ENCODE measurements around the gene ZNF394. TPM values are rescaled to one million over a fixed set of nuclear protein-coding genes. Genes with fewer than 3 reads are reported as not detected.
A peak's percentile ranks its signal among the peaks of the same experiment; 100 is the strongest.

Gene ZNF394
- total and polyA plus RNA-seq, 8 donors = 14.9 to 28.9 (median 17.5) TPM

- H3K27ac ChIP-seq = no peak overlapping the region
- intact Hi-C loops (cut with DNase I) = no loop called here
- no peaks in the 10 kb centered on the region for H3K27me3 ChIP-seq
- ATAC-seq (no peak), DNase-seq (peak in 1 of 4 donors; percentile 41)
- peaks cover 0 to 94% of the 10 kb centered on the region in 2 donors for H3K36me3 ChIP-seq
- H3K4me1 ChIP-seq = peaks cover 0 to 39% of the 10 kb centered on the region in 2 donors
- H3K4me3 ChIP-seq = no peak overlapping the region
- peak in 1 of 2 donors; percentile 32 for TF ChIP-seq CTCF (IDR thresholded peaks at IDR 0.05)
- H3K9me3 ChIP-seq = no peaks in the 10 kb centered on the region
These were observed 41.0 kb downstream of the ZNF394 start for GRCh38 chr7:99459087-99459486.

- peak in 1 of 4 donors; percentile 61 for DNase-seq
- no peaks in the 10 kb centered on the region for H3K27me3 ChIP-seq
- no peak overlapping the region for H3K4me3 ChIP-seq
- no peaks in the 10 kb centered on the region for H3K9me3 ChIP-seq
- no peak overlapping the region for H3K27ac ChIP-seq
- intact Hi-C loops (cut with DNase I) = no loop called here
- peaks cover 0 to 27% of the 10 kb centered on the region in 2 donors for H3K4me1 ChIP-seq
- no peak for TF ChIP-seq CTCF (IDR thresholded peaks at IDR 0.05)
- H3K36me3 ChIP-seq = peaks cover 0 to 96% of the 10 kb centered on the region in 2 donors
- no peak for ATAC-seq
These were observed 42.2 kb downstream of the ZNF394 start for GRCh38 chr7:99457650-99458493.

- no peaks in the 10 kb centered on the region for H3K9me3 ChIP-seq
- intact Hi-C loops (cut with DNase I) = no loop called here
- DNase-seq (peak in 1 of 4 donors; percentile 10), ATAC-seq (no peak)
- H3K4me1 ChIP-seq = peaks cover 0 to 20% of the 10 kb centered on the region in 2 donors
- no peaks in the 10 kb centered on the region for H3K27me3 ChIP-seq
- TF ChIP-seq CTCF (IDR thresholded peaks at IDR 0.05) = no peak
- no peak overlapping the region for H3K4me3 ChIP-seq
- no peak overlapping the region for H3K27ac ChIP-seq
- peaks cover 0 to 96% of the 10 kb centered on the region in 2 donors for H3K36me3 ChIP-seq
These were observed 42.9 kb downstream of the ZNF394 start for GRCh38 chr7:99457050-99457649.

- peaks cover 0 to 13% of the 10 kb centered on the region in 2 donors for H3K4me1 ChIP-seq
- H3K36me3 ChIP-seq = peaks cover 0 to 100% of the 10 kb centered on the region in 2 donors
- no peak overlapping the region for H3K4me3 ChIP-seq
- ATAC-seq (no peak), DNase-seq (peak in 1 of 4 donors; percentile 76)
- H3K27me3 ChIP-seq = no peaks in the 10 kb centered on the region
- H3K27ac ChIP-seq = no peak overlapping the region
- no peaks in the 10 kb centered on the region for H3K9me3 ChIP-seq
- no peak for TF ChIP-seq CTCF (IDR thresholded peaks at IDR 0.05)
- intact Hi-C loops (cut with DNase I) = no loop called here
These were observed 43.8 kb downstream of the ZNF394 start for GRCh38 chr7:99456288-99456687.

- no peak overlapping the region for H3K4me3 ChIP-seq
- no peaks in the 10 kb centered on the region for H3K27me3 ChIP-seq
- peak in 1 of 4 donors; percentile 57 for DNase-seq
- no peak for ATAC-seq
- TF ChIP-seq CTCF (IDR thresholded peaks at IDR 0.05) = no peak
- no peaks in the 10 kb centered on the region for H3K9me3 ChIP-seq
- intact Hi-C loops (cut with DNase I) = no loop called here
- H3K36me3 ChIP-seq = peaks cover 0 to 100% of the 10 kb centered on the region in 2 donors
- H3K27ac ChIP-seq = no peak overlapping the region
- H3K4me1 ChIP-seq = peaks cover 0 to 8% of the 10 kb centered on the region in 2 donors
These were observed 44.2 kb downstream of the ZNF394 start for GRCh38 chr7:99455874-99456273.

All from left lung (tissue), 10 donors.